Astrocyte (in vitro differentiated cells and primary cell): ENCODE data around the gene RAPGEF2. TPM values are rescaled to one million over a fixed set of nuclear protein-coding genes. Genes with fewer than 3 reads are reported as not detected.

Experiments used
- DNase-seq: peaks from one replicate; pipeline ENCODE4 v3.0.0-alpha.2; 2010; ENCODE audit warnings: low read depth
- FAIRE-seq: peaks from 2 replicates; lab custom pipeline; 2011; peaks lifted over from hg19 to GRCh38; lab: Jason Lieb, UNC
- H2AFZ ChIP-seq: 2 replicates; pipeline ENCODE4 v1.6.0; 2012; ENCODE audit warnings: low read depth, low read length, inconsistent platforms
- H3K27ac ChIP-seq: 2 replicates; pipeline ENCODE4 v1.5.1; 2011; ENCODE audit warnings: low read depth, low read length, inconsistent platforms
- H3K27me3 ChIP-seq: 2 replicates; pipeline ENCODE4 v1.6.0; 2011; ENCODE audit warnings: low read length, inconsistent platforms; ENCODE audit not compliant: insufficient read depth
- H3K36me3 ChIP-seq: 2 replicates; pipeline ENCODE4 v1.5.1; 2011; ENCODE audit warnings: low read length, inconsistent platforms; ENCODE audit not compliant: insufficient read depth
- H3K4me1 ChIP-seq: 2 replicates; pipeline ENCODE4 v1.5.1; 2011; ENCODE audit warnings: low read length, inconsistent platforms; ENCODE audit not compliant: insufficient read depth
- H3K4me2 ChIP-seq: 2 replicates; pipeline ENCODE4 v1.6.0; 2012; ENCODE audit warnings: low read length, inconsistent platforms
- H3K4me3 ChIP-seq: 2 replicates; pipeline ENCODE4 v1.5.1; 2011; ENCODE audit warnings: low read depth, mild to moderate bottlenecking, low read length, inconsistent platforms; ENCODE audit not compliant: insufficient read depth
- H3K79me2 ChIP-seq: 2 replicates; pipeline ENCODE4 v1.6.0; 2012; ENCODE audit warnings: mild to moderate bottlenecking, low read length, inconsistent platforms; ENCODE audit not compliant: insufficient read depth
- H3K9ac ChIP-seq: 2 replicates; pipeline ENCODE4 v1.6.0; 2012; ENCODE audit warnings: mild to moderate bottlenecking, low read length, inconsistent platforms
- H3K9me3 ChIP-seq: 2 replicates; pipeline ENCODE4 v1.5.1; 2012; ENCODE audit warnings: low read depth, mild to moderate bottlenecking, low read length, inconsistent platforms; ENCODE audit not compliant: insufficient read depth
- H4K20me1 ChIP-seq: 2 replicates; pipeline ENCODE4 v1.6.0; 2012; ENCODE audit warnings: low read length, inconsistent platforms; ENCODE audit not compliant: insufficient read depth
- H3K27ac Mint-ChIP-seq: one replicate; pipeline ENCODE4 v1.8.0; 2021; ENCODE audit warnings: mild to moderate bottlenecking, mixed read lengths; ENCODE audit not compliant: unreplicated experiment
- H3K27me3 Mint-ChIP-seq: one replicate; pipeline ENCODE4 v1.8.0; 2021; ENCODE audit warnings: low read depth, mixed read lengths; ENCODE audit not compliant: unreplicated experiment
- H3K36me3 Mint-ChIP-seq: one replicate; pipeline ENCODE4 v1.8.0; 2021; ENCODE audit warnings: low read depth, mixed read lengths; ENCODE audit not compliant: unreplicated experiment
- H3K4me1 Mint-ChIP-seq: one replicate; pipeline ENCODE4 v1.8.0; 2021; ENCODE audit warnings: low read depth, mixed read lengths; ENCODE audit not compliant: unreplicated experiment
- H3K4me3 Mint-ChIP-seq: one replicate; pipeline ENCODE4 v1.8.0; 2021; ENCODE audit warnings: mild to moderate bottlenecking, moderate library complexity, mixed read lengths; ENCODE audit not compliant: unreplicated experiment
- H3K9me3 Mint-ChIP-seq: one replicate; pipeline ENCODE4 v1.8.0; 2021; ENCODE audit warnings: mild to moderate bottlenecking, mixed read lengths; ENCODE audit not compliant: unreplicated experiment
- EZH2 ChIP-seq: IDR thresholded peaks from 2 replicates; pipeline ENCODE4 v1.6.1; 2012; ENCODE audit warnings: mild to moderate bottlenecking, low read length, inconsistent platforms; ENCODE audit not compliant: insufficient read depth
- total RNA-seq: library from RNA; stranded (reverse); gene quantifications from 2 replicates; pipeline ENCODE4 v1.2.1, GENCODE V29; 2021
- TF ChIP-seq, protein P1 (sequence below): IDR thresholded peaks from 2 replicates; pipeline ENCODE4 v1.5.1; 2011; ENCODE audit warnings: low read depth, mild to moderate bottlenecking, inconsistent platforms, low read length, moderate library complexity; ENCODE audit not compliant: insufficient read depth

Gene RAPGEF2
- total RNA-seq, 1 donor from 2014 or later = 59.0 TPM

DNA sequence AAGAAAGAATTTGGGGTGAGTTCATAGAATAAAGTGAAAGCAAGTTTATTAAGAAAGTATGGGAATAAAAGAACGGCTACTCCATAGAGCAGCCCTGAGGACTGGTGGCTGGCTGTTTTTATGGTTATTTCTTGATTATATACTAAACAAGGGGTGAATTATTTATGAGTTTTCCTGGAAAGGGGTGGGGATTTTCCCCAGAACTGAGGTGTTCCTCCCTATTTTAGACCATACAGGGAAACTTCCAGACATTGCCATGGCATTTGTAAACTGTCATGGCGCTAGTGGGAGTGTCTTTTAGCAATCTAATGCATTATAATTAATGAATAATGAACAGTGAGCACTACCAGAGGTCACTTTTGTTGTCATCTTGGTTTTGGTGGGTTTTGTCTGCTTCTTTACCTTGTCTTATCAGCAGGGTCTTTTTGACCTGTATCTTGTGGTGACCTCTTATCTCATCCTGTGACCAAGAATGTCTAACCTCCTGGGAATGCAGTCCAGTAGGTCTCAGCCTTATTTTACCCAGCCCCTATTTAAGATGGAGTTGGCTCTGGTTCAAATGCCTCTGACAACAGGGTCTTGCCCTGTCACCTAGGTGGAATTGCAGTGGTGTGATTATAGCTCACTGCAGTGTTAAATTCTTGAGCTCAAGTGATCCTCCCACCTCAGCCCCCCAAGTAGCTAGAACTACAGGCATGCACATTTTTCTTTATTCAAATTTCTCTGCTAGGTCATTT is 27.1 kb downstream of the RAPGEF2 start:
- Histone ChIP-seq H3K27ac (no peak overlapping the region), H4K20me1 (peaks cover 55% of the 10 kb centered on the region), H3K27me3 (no peaks in the 10 kb centered on the region), H2AFZ (no peak overlapping the region), H3K4me2 (no peak overlapping the region), H3K4me3 (no peak overlapping the region), H3K9me3 (no peaks in the 10 kb centered on the region), H3K79me2 (peaks cover 92% of the 10 kb centered on the region), H3K36me3 (no peaks in the 10 kb centered on the region), H3K4me1 (no peaks in the 10 kb centered on the region), H3K9ac (no peak overlapping the region)
- Mint-ChIP-seq H3K4me1 (peaks cover 14% of the 10 kb centered on the region), H3K9me3 (no peaks in the 10 kb centered on the region), H3K27me3 (no peaks in the 10 kb centered on the region), H3K36me3 (no peaks in the 10 kb centered on the region), H3K4me3 (no peak overlapping the region), H3K27ac (no peak overlapping the region)
- FAIRE-seq (no peak), DNase-seq (no peak)
- TF ChIP-seq, protein P1, sequence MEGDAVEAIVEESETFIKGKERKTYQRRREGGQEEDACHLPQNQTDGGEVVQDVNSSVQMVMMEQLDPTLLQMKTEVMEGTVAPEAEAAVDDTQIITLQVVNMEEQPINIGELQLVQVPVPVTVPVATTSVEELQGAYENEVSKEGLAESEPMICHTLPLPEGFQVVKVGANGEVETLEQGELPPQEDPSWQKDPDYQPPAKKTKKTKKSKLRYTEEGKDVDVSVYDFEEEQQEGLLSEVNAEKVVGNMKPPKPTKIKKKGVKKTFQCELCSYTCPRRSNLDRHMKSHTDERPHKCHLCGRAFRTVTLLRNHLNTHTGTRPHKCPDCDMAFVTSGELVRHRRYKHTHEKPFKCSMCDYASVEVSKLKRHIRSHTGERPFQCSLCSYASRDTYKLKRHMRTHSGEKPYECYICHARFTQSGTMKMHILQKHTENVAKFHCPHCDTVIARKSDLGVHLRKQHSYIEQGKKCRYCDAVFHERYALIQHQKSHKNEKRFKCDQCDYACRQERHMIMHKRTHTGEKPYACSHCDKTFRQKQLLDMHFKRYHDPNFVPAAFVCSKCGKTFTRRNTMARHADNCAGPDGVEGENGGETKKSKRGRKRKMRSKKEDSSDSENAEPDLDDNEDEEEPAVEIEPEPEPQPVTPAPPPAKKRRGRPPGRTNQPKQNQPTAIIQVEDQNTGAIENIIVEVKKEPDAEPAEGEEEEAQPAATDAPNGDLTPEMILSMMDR = no peak
- no peak for TF ChIP-seq EZH2

DNA sequence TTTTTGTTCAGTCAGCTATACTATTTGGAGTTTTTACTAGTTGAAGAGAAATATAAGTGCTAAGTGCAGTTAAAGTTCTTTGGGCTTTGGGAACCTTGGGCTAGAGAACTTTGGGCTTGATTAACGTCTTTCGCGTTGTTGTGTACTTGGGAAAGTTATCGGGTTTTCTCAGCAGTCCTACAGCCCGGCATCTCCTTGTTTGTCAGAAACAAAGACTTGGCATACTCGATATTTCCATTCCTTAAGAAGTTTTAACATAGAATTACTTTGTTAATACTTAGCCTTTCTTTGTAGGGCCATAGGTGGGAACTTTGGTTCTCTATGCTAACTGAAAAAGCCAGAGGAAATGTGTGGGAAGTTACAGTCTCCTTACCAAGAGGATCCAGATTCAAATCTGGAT is 28.7 kb downstream of the RAPGEF2 start:
- no peak overlapping the region for H3K4me3 ChIP-seq
- H3K27ac ChIP-seq = no peak overlapping the region
- H2AFZ ChIP-seq = no peak overlapping the region
- H3K4me1 Mint-ChIP-seq = peaks cover 14% of the 10 kb centered on the region
- H3K9me3 ChIP-seq = no peaks in the 10 kb centered on the region
- H3K4me2 ChIP-seq = no peak overlapping the region
- no peak overlapping the region for H3K4me3 Mint-ChIP-seq
- no peaks in the 10 kb centered on the region for H3K9me3 Mint-ChIP-seq
- H3K27me3 ChIP-seq = no peaks in the 10 kb centered on the region
- H3K27ac Mint-ChIP-seq = no peak overlapping the region
- DNase-seq = no peak
- peaks cover 5% of the 10 kb centered on the region for H3K36me3 Mint-ChIP-seq
- TF ChIP-seq, protein P1 = no peak
- FAIRE-seq = no peak
- H3K79me2 ChIP-seq = peaks cover 92% of the 10 kb centered on the region
- H4K20me1 ChIP-seq = peaks cover 66% of the 10 kb centered on the region
- no peaks in the 10 kb centered on the region for H3K36me3 ChIP-seq
- no peaks in the 10 kb centered on the region for H3K27me3 Mint-ChIP-seq
- H3K4me1 ChIP-seq = no peaks in the 10 kb centered on the region
- H3K9ac ChIP-seq = no peak overlapping the region

DNA sequence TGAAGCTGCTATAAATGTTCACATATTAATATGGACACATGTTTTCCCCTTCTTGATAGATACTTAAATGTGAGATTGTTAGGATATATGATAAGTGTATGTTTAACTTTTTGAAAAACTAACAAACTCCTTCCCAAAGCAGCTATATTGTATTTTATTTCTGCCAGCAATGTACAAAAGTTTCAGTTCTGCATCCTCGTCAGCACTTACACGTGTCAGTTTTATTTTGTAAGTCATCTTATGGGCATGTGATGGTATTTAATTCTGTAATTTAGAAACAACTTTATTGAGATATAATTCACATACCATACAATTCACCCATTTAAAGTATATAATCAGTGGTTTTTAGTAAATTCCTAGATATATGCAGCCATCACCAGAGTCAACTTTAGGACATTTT is 31.6 kb downstream of the RAPGEF2 start:
- Histone ChIP-seq H3K27ac (no peak overlapping the region), H3K79me2 (peaks cover 96% of the 10 kb centered on the region), H3K36me3 (no peaks in the 10 kb centered on the region), H3K4me1 (no peaks in the 10 kb centered on the region), H4K20me1 (peaks cover 76% of the 10 kb centered on the region), H3K4me3 (no peak overlapping the region), H3K4me2 (no peak overlapping the region), H3K27me3 (no peaks in the 10 kb centered on the region), H2AFZ (no peak overlapping the region), H3K9me3 (no peaks in the 10 kb centered on the region), H3K9ac (no peak overlapping the region)
- Mint-ChIP-seq H3K9me3 (no peaks in the 10 kb centered on the region), H3K27me3 (no peaks in the 10 kb centered on the region), H3K27ac (no peak overlapping the region), H3K4me1 (peaks cover 15% of the 10 kb centered on the region), H3K4me3 (no peak overlapping the region), H3K36me3 (peaks cover 5% of the 10 kb centered on the region)
- FAIRE-seq = no peak
- DNase-seq = no peak
- no peak for TF ChIP-seq EZH2
- TF ChIP-seq, protein P1 = no peak
